ENCODE measurements around the gene ATP2B2.

The ATP2B2 gene

DNA sequence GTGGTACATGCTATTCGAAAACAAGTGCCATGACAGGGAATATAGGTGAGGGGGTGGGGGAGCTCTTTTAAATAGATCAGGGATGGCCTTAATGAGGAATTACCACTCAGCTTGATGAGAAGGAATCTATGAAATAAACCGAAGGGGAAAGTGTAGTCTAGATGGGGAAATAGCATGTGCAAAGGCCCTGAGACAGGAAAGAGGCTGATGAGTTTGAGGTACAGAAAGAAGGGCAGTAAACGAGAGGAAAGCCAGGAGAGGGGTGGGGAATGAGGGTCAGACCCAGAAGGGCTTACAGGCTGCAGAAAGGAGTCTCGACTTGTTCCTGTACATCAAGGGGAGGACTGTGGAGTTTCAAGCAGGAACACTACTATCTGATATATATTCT lies 12.2 kb downstream of the ATP2B2 start:
- DNase-seq: no peak

DNA sequence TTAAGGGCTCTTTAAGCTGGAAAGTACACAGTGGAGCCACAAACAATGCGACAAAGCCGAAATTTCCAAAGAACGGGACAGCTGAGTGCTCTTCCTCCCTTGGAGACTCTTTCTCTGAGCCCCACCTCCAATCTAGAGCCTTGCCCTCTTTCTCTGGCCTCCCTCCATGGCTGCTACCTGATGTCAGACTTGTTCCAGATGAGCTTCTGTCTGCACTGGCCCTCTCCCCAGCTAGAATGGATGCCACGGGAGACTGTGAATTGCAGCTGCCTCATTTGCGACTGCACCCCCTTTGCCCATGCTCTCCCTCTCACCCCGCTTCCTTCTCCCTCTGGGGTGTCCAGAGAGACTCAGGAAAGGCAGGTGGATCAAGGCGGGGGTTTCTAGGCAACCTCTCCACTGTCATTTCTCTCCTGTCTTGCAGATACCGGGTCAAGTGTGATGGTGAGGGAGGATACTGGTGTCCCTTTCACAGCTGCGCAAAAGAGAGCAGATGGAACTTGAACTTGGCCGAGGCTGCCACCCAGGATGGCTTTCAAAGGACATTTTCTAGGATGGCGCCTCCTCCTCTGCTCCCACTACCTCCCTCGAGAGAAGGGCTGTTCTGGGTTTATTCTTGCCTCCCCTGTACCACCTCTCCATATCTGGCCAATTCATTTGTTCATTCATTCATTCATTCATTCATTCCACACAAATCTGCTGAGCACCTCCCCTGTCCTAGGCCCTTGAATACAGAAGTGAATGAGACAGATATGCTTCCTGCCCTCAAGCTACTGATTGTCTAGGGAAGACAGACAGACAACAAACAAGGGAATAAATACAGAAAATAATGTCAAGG lies 12.8 kb downstream of the ATP2B2 start:
- DNase-seq: peak in 1 of 14 donors; percentile 54

DNA sequence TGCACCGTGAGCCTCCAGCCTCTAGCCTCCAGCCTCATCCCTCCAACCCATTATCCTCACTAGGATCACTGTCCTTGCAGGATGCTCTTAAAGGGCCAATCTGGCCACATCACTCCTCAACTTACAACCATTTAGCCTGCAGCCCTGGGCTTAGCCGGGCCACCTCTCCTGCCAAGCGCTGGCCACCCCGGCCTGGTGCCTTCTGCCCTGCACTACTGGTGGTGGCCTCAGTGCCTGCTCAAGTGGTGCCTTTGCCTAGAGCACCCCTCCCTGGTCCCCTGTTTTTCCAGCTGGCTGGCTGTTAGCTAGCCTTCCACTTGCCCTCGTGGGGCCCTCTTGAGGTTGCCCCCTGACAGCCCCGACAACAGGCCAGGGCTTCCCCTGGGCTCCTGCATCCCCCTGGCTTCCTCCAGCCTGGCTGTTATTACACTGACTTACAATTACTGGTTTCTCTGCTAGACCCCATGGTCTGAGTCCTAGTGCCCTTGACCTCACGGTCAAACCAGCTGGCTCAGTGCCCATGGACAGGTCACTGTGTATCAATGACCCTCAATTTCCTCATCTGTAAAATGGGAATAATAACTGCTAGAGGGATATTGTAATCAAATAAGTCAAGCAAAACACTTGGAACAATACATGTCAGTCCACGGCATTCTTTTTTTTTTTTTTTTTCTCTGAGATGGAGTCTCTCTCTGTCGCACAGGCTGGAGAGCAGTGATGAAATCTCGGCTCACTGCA lies 15.5 kb downstream of the ATP2B2 start:
- no peak for DNase-seq

DNA sequence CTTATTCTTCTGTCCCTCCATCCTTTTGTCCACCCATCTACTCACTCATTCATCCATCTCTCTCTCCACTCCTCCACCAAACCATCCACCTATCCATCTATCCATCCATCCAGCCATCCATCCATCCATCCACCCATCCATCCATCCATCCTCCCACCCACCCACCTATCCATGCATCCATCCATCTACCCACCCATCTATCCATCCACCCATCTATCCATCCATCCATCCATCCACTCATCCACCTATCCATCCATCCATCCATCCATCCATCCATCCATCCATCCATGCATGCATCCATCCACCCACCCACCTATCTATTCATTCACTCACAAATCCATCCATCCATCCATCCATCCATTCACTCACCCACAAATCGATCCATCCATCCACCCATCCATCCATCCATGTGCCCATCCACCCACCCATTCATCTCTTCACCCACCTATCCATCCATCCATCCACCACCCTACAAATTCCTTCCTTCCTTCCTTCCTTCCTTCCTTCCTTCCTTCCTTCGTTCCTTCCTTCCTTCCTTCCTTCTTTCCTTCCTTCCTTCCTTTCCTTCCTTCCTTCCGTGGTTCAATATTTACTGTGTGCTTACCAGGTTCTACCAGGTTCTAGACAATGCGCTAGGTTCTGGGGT lies 17.3 kb downstream of the ATP2B2 start:
- DNase-seq: no peak

DNA sequence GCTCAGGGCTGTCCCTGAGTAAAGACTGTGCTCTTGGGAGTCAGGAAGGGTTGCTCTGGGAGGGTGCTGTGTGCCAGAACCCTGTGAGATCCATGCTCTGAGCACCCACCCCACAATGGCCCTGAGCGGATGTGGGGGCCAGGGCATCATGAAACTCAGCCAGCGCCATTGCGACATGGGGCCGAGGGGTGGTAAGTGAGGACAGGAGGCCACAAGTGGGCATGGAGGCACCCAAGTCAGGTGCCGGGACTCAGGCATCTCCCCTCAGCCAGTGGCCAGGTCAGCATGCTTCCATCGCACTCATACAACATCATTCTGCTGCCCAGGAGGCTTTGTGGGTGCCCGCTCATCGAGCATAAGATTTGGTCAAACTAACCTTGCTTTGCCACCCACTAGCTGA lies 19.6 kb downstream of the ATP2B2 start:
- DNase-seq: no peak

DNA sequence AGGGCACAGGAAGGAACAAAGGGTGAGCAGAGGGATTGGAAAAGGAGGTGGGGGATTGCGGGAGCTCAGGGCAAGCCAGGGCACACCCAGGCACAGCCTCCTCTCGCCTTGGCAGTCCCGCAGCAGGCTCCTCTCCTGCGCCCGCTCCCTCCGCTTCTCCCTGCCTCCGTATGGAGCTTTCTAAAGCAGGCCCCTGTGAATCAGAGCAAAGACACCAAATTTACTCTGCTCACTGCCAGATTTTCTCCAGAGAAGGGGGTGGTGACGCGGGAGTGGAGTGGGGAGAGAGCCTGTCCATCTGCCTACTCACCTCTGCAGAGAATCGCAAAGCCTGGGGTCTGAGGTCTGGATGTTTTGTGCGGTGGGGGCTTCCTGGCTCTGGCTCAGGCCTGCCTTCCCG lies 20.0 kb downstream of the ATP2B2 start:
- DNase-seq: peak in 1 of 14 donors; percentile 41

DNA sequence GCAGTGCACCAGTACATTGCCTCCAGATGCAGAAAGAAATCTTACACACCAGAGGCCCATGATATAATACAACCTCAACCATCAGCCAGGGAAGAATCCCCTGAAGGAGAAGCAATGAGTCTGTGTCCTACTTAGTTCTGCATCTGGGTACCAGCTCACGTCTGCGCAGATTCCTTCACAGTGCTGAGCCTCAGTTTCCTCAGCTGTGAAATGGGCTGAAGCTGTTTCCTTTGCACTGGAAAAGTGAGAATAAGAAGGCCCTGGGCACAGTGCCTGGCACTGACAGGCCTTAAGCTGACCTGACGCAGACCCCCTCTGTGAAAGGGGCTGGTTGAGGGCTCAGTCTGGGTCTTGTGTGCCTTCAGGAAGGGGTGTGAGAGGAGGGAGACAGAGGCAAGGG lies 20.7 kb downstream of the ATP2B2 start:
- no peak for DNase-seq

DNA sequence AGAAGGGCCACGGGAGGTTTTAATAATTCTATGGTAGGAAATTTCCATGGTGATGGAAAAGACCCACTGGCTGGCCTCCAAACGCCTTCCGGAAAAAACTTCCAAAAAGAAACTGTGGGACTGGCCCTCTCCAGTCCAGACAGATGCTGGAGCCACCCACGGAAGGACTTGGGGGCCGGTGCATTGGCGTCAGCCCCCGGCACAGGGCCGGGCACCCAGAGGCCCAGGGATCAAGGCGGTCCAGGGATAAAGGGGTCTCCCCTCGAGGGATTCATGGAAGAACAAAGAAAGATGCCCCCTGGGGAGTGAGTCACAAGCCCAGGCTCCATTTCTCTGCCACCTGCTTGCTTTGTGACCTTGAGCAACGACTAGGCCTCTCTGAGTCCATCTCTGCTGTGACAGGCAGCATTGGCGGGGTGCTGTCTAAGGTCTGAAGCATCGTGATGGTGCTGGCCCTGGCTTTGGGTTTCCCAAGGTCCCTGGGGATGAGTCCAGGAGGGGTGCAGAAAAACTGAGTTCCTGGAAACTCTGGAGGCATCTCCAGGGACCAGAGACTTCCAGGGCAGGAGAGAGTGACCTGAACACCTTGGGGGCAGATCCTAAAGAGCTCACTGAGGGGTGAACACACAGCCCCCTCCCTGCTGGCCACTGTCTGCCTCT lies 21.6 kb downstream of the ATP2B2 start:
- DNase-seq: no peak

DNA sequence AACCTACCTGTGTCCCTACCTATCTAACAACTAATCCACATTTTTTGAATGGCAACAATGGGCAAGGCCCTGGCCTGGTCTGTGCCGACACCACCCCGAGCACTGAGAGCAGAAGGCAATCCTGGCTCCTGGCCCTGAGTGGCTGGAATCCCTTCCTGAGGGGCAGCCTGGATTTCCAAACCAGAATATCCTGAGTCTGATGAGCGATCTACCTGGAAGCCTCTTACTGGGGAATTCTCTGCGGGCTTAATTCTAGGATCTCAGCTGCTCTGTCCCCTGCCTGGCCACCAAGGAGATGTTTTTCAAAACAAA lies 22.1 kb downstream of the ATP2B2 start:
- peak in 1 of 14 donors; percentile 92 for DNase-seq

DNA sequence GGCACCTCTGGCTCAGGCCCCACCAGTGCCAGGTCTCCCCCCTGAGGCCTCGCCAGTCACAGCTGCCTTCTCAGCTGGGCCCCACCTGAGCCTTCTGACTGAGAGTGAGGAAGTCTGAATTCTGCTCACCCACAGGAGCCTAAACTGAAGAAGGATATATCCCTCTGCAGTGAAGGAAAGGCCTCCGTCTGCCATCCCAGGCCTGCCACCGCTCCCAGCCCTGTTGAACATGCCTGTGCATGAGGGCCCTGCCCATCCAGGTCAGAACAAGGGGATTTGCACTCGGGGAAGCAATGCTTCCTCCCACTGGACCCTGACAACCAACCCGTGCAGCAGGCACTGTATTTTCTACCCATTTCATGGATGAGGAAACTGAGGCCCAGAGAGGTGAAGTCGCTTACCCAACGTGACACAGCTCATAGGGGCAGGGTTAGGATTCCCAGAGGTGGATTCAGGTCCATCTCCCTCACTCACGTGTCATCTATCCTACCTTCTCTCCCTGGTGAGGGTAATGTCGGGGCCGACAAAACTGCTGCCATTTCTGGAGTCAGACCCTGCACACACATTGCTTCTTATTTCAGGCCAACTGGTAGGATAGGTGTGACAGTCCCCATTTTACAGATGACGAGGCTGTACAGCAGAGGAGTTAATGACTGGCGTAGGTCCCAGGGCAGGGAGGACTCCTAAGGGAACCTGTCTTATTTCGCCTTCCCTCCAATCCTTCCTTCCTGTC lies 22.6 kb downstream of the ATP2B2 start:
- DNase-seq: no peak

DNA sequence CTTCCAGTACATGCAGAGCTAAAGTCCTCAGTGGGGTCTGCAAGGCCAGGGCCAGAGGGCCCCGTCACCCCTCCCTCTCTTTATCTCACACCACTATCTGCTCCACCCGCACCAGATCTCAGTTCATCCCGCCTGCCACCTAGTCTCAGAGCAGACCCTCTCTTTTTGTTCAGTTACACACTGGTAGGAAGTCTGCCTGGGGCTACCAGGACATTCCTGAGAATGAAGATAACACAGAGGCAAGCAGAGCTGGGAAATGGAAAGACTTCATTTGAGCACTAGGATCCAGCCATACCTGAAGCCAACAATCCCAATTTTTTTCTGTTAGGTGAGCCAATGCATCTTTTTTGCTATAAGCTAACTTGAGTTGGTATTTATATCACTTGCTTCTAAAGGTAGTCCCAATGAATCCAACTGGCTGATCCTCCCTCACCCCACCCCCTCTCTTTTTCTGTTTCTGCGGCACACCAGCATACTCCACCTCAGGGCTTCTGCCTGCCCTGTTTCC lies 24.5 kb downstream of the ATP2B2 start:
- DNase-seq: no peak

DNA sequence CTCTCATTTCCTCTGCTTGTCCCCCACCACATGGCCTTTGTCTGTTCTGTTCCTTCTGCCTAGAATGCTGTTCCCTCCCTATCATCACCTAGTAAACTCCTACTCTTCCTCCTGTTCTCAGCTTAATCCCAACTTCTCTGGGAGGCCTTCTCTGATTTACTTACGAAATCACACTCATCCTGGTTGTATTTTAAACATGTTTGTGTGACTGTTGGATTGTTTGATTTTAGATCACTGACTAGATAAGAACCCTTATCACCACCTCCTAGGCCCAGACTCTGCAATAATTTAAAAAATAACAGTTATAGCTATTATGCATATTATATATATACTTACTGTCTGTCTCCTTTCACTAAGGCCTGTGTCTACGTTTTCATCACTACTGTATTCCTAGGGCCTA lies 26.1 kb downstream of the ATP2B2 start:
- DNase-seq: no peak

DNA sequence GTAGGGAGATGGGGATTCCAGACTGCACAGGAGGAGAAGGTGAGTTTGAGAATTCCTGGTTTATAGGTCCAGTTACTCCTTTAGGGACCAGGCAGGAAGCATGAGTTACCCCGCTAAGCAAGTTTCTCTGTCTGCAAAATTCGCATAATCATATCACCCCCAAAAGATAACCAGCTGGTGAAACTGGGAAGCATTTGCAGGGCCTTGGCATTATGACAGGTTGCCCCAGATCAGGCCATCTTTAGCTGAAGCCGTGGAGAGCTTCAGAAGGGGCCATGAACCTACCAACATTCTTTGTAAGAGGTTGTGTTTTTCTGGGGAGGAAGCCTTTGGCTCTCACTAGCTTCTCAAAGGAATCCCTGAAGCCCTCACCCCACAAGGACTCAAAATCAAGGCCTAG lies 29.4 kb downstream of the ATP2B2 start:
- peak in 1 of 14 donors; percentile 24 for DNase-seq

DNA sequence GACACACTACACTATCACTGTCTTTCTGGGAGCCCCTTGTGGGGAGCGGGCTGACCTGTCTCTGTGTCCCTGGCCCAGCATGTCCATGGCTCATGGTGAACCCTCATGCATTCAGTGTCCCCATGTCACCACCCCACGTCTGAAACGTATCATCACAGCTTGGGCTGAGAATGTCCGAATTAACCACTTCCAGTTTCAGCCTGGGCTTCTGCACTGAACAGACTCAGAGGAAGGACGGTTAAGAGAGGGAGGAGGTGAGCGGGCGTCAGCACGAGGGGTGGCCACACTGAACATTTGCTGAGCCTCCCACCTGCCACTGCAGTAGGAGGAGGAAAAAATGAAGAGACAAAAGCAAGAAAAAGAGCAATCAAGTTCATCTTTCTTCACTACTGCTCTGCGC lies 30.5 kb downstream of the ATP2B2 start:
- DNase-seq: no peak

DNA sequence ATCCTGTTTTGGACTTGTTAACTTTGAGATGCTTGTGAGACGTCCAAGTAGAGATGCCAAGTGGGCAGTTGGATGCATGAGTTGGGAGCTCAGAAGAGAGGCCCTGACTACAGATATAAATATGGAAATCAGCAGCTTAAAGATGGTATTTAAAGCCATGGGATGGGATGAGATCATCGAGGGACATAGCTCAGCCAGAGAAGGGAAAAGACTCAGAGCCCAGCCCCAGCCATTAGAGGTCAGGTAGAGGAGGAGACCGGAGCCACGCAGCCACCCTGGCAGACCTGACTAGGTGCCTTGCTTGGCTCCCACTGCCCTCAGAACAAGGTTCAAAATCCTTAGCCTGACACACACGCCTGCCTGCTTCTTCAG lies 31.1 kb downstream of the ATP2B2 start:
- no peak for DNase-seq

DNA sequence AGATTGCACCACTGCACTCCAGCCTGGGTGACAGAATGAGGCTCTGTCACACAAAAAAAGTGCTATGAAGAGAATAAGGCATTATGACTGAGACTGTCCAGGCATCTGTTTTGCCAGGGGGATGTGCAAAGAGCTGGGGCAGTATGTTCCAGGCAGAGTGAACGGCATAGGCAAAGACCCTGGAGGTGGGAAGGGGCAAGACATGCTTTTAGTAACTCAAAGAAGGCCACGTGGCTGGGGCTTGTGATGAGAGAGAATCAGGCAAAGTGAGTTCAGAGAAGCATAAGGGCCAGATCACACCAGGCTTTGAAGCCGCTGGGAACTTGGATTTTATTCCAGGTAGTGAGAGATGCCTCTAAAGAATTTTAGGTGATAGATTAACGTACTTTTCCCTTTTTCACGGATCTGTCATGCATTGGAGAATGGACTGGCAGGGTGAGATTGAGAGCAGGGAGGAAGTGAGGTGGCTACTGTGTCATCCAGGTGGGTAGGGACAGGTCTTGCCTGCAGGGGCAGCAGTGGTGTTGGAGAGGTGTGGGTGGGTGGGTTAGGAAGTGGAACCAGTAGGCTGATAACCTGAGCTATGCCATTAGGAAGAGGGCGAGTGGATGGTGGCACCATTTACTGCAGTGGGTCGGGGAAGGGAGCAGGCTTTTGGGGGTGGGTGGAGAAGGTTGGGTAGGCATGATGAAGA lies 31.7 kb downstream of the ATP2B2 start:
- DNase-seq: no peak

DNA sequence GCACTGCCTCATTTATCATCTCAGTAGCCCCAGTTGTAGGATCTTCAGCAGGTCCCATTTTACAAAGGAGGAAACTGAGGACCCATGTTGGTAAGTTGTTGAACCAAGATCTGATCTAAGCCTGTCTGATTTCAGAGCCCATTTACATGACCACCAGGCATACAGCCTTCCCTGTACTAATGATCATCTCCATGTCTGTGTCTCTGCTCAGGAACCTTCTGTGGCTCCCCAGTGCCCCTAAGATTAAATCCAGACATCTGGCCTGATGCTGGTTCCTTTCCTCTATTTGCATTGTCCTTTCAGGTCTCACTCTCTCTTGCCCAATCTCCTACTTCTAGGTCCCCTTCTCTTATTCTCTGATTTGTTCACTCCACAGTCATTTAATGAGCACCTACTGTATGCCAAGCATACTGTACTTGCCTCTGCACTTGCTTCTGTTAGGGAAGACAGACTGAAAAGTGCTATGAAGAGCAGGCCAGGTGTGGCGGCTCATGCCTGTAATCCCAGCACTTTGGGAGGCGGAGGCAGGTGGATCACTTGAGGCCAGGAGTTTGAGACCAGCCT lies 32.4 kb downstream of the ATP2B2 start:
- DNase-seq: no peak

DNA sequence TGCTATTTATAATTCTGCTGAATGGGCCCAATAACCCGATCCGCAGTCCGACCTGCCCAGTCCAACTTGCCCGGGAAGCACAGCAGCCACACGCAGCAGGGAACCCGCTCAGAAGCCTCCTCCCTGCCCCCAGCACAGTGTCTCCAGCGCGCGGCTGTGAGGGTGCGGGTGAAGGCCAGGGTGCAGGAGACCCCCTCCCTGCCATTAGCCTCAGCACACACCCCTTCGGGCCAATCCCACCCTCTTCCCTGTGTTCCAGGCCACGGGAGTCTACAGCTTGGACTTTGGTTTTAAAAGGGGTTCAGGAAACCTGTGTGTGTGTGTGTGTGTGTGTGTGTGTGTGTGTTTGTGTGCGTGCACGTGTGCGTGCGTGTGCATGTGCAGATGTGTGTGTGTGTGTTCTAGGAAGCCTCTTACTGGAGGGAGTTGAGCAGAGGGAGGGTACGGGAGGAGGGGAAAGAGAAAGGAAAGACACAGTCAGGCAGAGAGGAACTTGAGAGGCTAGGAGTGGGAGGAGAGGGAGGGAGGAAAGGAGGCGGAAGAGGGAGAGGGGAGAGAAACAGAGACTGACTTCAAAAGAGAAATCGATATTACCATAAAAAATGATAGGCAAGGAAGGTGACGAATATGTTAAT lies 34.2 kb downstream of the ATP2B2 start:
- peak in 1 of 14 donors; percentile 44 for DNase-seq

DNA sequence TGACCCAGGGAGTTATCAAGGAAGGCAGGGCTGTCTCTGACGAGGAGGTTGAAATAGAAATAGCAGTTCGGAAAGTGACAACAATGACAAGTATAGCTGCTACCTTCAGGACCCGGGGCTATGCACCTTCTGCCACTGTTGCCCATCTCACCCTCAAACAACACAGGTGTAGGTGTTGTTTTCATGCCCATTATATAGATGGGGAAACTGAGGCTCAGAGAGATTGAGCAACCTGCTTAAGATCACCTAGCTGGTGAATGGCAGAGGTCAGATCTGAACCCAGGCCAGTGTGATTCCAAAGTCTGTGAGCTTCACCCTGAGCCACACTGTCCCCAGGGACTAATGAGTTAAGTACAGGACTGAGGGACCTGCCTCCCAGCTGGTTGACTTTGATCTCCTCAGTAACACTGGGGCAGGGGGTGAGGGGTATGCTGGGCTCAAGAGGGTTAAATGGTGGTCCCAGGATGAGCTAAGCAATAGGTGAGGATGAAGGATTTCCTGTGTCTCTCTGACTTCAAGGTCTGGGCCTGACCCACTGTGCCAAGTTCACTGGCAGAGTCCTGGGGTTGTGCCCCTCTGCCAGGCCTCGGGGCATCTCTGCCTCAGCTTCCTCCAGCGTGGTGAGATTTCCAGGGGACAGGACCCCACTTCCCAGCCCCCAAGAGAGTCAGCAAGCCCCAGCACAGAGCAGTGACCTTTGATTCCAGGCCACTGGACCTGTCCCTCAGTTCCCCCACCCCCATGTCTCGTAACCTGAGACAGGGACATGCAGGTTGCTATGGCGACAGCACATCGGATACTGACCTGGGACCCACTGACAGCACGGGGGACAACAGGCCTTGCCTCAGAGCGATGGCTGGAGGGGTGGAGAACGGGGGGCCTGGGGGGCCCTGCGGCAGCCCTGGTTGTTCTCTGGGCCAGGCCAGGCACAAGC lies 35.0 kb downstream of the ATP2B2 start:
- peak in 1 of 14 donors; percentile 44 for DNase-seq
